ENCODE results near the gene SLC7A7.

SLC7A7 gene

GRCh38 chr14:22848351-22849164 is 33.3 kb upstream of the SLC7A7 start:
- no peaks in the 10 kb centered on the region for H3K27me3 ChIP-seq (ENCODE audit: insufficient read depth, low read length)
- H3K4me3 ChIP-seq (ENCODE audit: low read length), result no peak overlapping the region
- H2AFZ ChIP-seq (ENCODE audit: low read depth, low read length), result no peak overlapping the region
- no peaks in the 10 kb centered on the region for H3K36me3 ChIP-seq (ENCODE audit: insufficient read depth, low read length)
- H3K9me3 ChIP-seq (ENCODE audit: low read length), result no peaks in the 10 kb centered on the region
- peaks cover 19% of the 10 kb centered on the region for H3K4me1 ChIP-seq (ENCODE audit: insufficient read depth, low read length)

- Histone ChIP-seq H3K36me3 (ENCODE audit: insufficient read depth, low read length) (no peaks in the 10 kb centered on the region), H3K4me1 (ENCODE audit: insufficient read depth, low read length) (peaks cover 17% of the 10 kb centered on the region), H3K27me3 (ENCODE audit: insufficient read depth, low read length) (no peaks in the 10 kb centered on the region), H2AFZ (ENCODE audit: low read depth, low read length) (no peak overlapping the region), H3K9me3 (ENCODE audit: low read length) (no peaks in the 10 kb centered on the region), H3K4me3 (ENCODE audit: low read length) (no peak overlapping the region)
Measured at GRCh38 chr14:22847661-22848341, 32.6 kb upstream of the SLC7A7 start.

GRCh38 chr14:22846811-22847307 is 31.6 kb upstream of the SLC7A7 start:
- H3K9me3 ChIP-seq (ENCODE audit: low read length), result no peaks in the 10 kb centered on the region
- H3K27me3 ChIP-seq (ENCODE audit: insufficient read depth, low read length), result no peaks in the 10 kb centered on the region
- no peak overlapping the region for H2AFZ ChIP-seq (ENCODE audit: low read depth, low read length)
- no peak overlapping the region for H3K4me3 ChIP-seq (ENCODE audit: low read length)
- peaks cover 17% of the 10 kb centered on the region for H3K4me1 ChIP-seq (ENCODE audit: insufficient read depth, low read length)
- no peaks in the 10 kb centered on the region for H3K36me3 ChIP-seq (ENCODE audit: insufficient read depth, low read length)

DNA sequence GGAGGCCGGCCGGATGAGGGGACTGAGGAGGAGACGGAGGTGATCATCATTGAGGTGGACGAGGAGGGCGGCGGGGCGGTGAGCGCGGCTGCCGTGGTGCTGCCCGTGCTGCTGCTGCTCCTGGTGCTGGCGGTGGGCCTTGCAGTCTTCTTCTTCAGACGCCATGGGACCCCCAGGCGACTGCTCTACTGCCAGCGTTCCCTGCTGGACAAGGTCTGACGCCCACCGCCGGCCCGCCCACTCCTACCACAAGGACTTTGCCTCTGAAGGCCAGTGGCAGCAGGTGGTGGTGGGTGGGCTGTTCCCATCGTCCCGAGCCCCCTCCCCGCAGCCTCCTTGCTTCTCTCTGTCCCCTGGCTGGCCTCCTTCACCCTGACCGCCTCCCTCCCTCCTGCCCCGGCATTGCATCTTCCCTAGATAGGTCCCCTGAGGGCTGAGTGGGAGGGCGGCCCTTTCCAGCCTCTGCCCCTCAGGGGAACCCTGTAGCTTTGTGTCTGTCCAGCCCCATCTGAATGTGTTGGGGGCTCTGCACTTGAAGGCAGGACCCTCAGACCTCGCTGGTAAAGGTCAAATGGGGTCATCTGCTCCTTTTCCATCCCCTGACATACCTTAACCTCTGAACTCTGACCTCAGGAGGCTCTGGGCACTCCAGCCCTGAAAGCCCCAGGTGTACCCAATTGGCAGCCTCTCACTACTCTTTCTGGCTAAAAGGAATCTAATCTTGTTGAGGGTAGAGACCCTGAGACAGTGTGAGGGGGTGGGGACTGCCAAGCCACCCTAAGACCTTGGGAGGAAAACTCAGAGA is 30.8 kb upstream of the SLC7A7 start:
- Histone ChIP-seq H3K4me1 (ENCODE audit: insufficient read depth, low read length) (peaks cover 17% of the 10 kb centered on the region), H3K36me3 (ENCODE audit: insufficient read depth, low read length) (no peaks in the 10 kb centered on the region), H2AFZ (ENCODE audit: low read depth, low read length) (no peak overlapping the region)

DNA sequence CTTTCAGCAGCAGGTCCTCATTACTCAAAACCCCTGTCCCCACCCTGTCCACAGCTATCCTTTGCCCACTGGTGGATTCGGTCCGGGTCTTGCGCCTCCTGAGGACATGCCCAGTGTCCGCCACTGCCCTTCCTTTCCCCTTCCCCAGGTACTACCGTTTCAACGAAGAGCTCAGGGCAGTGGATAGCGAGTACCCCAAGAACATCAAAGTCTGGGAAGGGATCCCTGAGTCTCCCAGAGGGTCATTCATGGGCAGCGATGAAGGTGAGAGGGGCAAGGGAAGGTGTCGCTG is 29.8 kb upstream of the SLC7A7 start:
- no peaks in the 10 kb centered on the region for H3K9me3 ChIP-seq (ENCODE audit: low read length)
- no peak overlapping the region for H2AFZ ChIP-seq (ENCODE audit: low read depth, low read length)
- no peaks in the 10 kb centered on the region for H3K36me3 ChIP-seq (ENCODE audit: insufficient read depth, low read length)
- no peaks in the 10 kb centered on the region for H3K27me3 ChIP-seq (ENCODE audit: insufficient read depth, low read length)
- H3K4me1 ChIP-seq (ENCODE audit: insufficient read depth, low read length), result peaks cover 17% of the 10 kb centered on the region
- no peak overlapping the region for H3K4me3 ChIP-seq (ENCODE audit: low read length)

More for the DNA sequence above, 30.8 kb upstream of the SLC7A7 start:
- no peak overlapping the region for H3K4me3 ChIP-seq (ENCODE audit: low read length)
- no peaks in the 10 kb centered on the region for H3K27me3 ChIP-seq (ENCODE audit: insufficient read depth, low read length)
- no peaks in the 10 kb centered on the region for H3K9me3 ChIP-seq (ENCODE audit: low read length)

DNA sequence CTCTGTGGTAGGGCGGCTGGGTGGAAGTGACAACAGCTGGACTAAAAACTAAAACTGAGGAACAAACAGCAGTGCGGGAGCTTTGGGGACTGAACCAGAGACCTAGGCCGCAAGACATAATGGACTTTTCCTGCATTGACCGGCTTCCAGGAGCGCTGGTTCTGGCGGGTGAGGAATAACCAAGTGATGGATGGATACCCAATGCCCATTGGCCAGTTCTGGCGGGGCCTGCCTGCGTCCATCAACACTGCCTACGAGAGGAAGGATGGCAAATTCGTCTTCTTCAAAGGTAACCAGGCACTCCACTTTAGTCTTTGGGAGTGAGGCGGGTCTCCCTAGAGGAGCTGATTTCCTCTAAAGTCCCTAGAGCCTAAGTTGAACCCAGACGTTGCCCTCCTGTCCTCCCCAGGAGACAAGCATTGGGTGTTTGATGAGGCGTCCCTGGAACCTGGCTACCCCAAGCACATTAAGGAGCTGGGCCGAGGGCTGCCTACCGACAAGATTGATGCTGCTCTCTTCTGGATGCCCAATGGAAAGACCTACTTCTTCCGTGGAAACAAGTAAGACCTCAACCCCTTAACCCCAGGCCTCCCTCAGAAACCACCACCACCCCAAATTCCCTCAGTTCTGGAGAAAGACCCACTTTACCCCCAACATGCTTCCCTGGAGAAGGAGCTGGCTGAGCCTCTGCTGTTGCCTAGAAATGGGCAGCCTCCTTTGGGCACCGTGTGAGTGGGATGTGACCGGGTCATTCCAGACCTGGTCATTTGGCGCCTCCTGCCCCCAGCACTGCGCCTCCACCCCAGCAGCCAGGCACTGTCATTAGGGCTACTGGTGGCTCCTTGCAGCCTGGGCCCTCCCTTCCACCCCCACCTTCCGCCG is 29.2 kb upstream of the SLC7A7 start:
- Histone ChIP-seq H2AFZ (ENCODE audit: low read depth, low read length) (no peak overlapping the region), H3K9me3 (ENCODE audit: low read length) (no peaks in the 10 kb centered on the region), H3K27me3 (ENCODE audit: insufficient read depth, low read length) (no peaks in the 10 kb centered on the region), H3K4me3 (ENCODE audit: low read length) (no peak overlapping the region), H3K4me1 (ENCODE audit: insufficient read depth, low read length) (peaks cover 16% of the 10 kb centered on the region), H3K36me3 (ENCODE audit: insufficient read depth, low read length) (no peaks in the 10 kb centered on the region)

- H3K4me1 ChIP-seq (ENCODE audit: insufficient read depth, low read length), result peaks cover 8% of the 10 kb centered on the region
- no peaks in the 10 kb centered on the region for H3K9me3 ChIP-seq (ENCODE audit: low read length)
- no peaks in the 10 kb centered on the region for H3K36me3 ChIP-seq (ENCODE audit: insufficient read depth, low read length)
- H2AFZ ChIP-seq (ENCODE audit: low read depth, low read length), result no peak overlapping the region
- H3K4me3 ChIP-seq (ENCODE audit: low read length), result no peak overlapping the region
- H3K27me3 ChIP-seq (ENCODE audit: insufficient read depth, low read length), result no peaks in the 10 kb centered on the region
Measured at GRCh38 chr14:22843123-22843925, 28.1 kb upstream of the SLC7A7 start.

- Histone ChIP-seq H3K36me3 (ENCODE audit: insufficient read depth, low read length) (no peaks in the 10 kb centered on the region), H3K9me3 (ENCODE audit: low read length) (no peaks in the 10 kb centered on the region), H3K27me3 (ENCODE audit: insufficient read depth, low read length) (no peaks in the 10 kb centered on the region), H3K4me1 (ENCODE audit: insufficient read depth, low read length) (no peaks in the 10 kb centered on the region), H2AFZ (ENCODE audit: low read depth, low read length) (no peak overlapping the region), H3K4me3 (ENCODE audit: low read length) (no peak overlapping the region)
Measured at GRCh38 chr14:22842211-22843122, 27.2 kb upstream of the SLC7A7 start.

- Histone ChIP-seq H3K27me3 (ENCODE audit: insufficient read depth, low read length) (no peaks in the 10 kb centered on the region), H3K36me3 (ENCODE audit: insufficient read depth, low read length) (no peaks in the 10 kb centered on the region), H3K4me3 (ENCODE audit: low read length) (no peak overlapping the region), H2AFZ (ENCODE audit: low read depth, low read length) (no peak overlapping the region), H3K9me3 (ENCODE audit: low read length) (no peaks in the 10 kb centered on the region), H3K4me1 (ENCODE audit: insufficient read depth, low read length) (no peaks in the 10 kb centered on the region)
Measured at GRCh38 chr14:22841769-22842168, 26.5 kb upstream of the SLC7A7 start.

DNA sequence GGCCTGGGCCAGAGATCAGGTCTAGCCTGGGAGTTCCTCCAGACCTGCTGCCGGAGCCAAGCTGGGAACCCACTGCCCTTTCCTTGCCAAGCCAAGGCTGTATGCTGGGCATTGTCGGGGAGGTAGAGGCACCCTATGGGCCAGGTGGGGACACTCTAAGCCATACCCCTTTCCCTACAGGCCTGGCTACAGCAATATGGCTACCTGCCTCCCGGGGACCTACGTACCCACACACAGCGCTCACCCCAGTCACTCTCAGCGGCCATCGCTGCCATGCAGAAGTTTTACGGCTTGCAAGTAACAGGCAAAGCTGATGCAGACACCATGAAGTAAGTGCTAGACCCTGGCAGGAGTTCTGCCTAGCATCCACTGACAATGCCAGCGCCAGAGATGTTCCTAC is 26.1 kb upstream of the SLC7A7 start:
- Histone ChIP-seq H3K9me3 (ENCODE audit: low read length) (no peaks in the 10 kb centered on the region), H2AFZ (ENCODE audit: low read depth, low read length) (no peak overlapping the region), H3K4me3 (ENCODE audit: low read length) (no peak overlapping the region), H3K27me3 (ENCODE audit: insufficient read depth, low read length) (no peaks in the 10 kb centered on the region), H3K36me3 (ENCODE audit: insufficient read depth, low read length) (no peaks in the 10 kb centered on the region), H3K4me1 (ENCODE audit: insufficient read depth, low read length) (no peaks in the 10 kb centered on the region)

- Histone ChIP-seq H3K4me1 (ENCODE audit: insufficient read depth, low read length) (no peaks in the 10 kb centered on the region), H3K27me3 (ENCODE audit: insufficient read depth, low read length) (no peaks in the 10 kb centered on the region), H2AFZ (ENCODE audit: low read depth, low read length) (no peak overlapping the region), H3K4me3 (ENCODE audit: low read length) (no peak overlapping the region), H3K9me3 (ENCODE audit: low read length) (no peaks in the 10 kb centered on the region), H3K36me3 (ENCODE audit: insufficient read depth, low read length) (peaks cover 12% of the 10 kb centered on the region)
Measured at GRCh38 chr14:22839159-22839779, 24.0 kb upstream of the SLC7A7 start.
